GM12801 (cell line): ENCODE measurements around the gene RTL10.

Experiments
- TF ChIP-seq, protein P1 (sequence below): IDR thresholded peaks from one replicate; pipeline ENCODE4 v1.5.1; 2011; ENCODE audit warnings: control low read depth; ENCODE audit not compliant: insufficient read length; ENCODE audit errors: extremely low read depth

RTL10 gene

GRCh38 chr22:19892925-19893324 lies 38.3 kb upstream of the RTL10 start:
- TF ChIP-seq, protein P1, sequence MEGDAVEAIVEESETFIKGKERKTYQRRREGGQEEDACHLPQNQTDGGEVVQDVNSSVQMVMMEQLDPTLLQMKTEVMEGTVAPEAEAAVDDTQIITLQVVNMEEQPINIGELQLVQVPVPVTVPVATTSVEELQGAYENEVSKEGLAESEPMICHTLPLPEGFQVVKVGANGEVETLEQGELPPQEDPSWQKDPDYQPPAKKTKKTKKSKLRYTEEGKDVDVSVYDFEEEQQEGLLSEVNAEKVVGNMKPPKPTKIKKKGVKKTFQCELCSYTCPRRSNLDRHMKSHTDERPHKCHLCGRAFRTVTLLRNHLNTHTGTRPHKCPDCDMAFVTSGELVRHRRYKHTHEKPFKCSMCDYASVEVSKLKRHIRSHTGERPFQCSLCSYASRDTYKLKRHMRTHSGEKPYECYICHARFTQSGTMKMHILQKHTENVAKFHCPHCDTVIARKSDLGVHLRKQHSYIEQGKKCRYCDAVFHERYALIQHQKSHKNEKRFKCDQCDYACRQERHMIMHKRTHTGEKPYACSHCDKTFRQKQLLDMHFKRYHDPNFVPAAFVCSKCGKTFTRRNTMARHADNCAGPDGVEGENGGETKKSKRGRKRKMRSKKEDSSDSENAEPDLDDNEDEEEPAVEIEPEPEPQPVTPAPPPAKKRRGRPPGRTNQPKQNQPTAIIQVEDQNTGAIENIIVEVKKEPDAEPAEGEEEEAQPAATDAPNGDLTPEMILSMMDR = no peak

DNA sequence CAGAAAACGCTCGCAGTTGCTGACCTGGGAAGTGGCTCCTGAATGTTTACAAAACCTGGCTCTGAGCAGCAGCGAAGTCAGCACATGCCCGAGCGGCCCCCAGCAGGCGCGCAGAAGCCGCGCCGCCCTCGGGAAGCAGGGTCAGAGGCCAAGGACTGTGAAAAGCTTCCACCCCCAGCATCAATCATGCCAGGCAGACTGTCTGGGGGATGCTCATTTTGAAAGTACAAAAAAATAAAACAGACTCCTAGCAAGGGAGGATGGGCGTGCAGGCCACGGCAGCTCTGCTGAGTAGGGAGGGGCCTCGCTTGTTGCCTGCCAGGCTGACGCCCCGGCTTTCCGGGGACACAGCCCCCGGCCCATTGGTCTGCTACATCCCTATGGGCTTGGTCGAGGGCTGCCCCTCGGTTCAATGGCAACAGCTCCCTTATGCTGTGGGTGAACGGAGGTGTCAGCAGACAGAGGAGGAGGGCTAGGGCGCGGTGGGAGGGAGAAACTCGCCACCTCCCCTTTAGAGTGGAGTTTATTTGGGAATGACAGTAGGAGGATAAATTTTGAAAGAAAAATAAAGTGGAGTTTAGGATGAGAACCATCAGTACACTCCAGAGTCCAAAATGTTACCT lies 37.7 kb upstream of the RTL10 start:
- TF ChIP-seq, protein P1 = no peak

DNA sequence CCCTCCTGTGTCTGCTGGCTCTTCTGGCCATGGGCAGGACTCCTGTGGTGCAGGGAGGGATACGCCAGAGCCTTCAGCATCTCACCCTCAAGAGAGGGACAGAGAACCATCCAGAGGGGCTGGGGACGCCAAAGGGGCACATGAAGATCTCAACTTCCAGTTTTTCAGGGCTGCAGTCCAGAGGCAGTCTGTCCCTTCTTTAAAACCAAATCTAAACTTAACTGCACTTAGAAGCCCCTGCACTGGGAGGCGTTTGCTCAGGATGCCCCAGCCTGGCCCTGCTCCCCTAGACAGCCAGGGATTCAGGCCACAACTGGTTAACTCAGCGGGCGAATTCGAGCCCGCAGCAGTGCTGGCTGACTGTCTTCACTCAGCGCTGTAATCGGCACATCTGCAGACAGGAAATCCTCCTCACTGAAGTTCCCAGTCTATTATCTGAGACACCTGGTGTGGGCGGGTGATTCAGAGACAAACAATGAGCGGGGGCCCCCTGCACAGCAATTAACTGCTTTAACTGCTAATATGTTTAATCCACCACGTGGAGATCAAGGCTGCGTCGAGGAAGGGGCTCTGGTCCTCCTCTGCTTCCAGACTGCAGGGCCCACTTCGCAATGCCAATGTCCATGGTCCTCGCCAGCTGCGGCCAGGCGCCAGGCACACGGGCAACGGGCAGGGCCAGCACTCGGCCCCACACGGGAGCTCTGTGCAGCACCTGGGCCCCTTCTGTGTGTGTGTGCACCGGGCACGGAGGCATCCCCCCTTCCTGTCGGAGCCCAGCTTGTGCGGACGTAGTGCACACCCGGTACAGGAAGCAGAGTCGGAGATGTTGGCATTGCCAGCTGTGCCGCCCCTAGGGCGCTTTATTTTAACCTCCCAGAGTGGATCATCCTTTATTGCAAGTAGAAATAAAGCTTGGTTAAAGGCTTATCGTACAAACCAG lies 36.9 kb upstream of the RTL10 start:
- TF ChIP-seq, protein P1 = no peak

DNA sequence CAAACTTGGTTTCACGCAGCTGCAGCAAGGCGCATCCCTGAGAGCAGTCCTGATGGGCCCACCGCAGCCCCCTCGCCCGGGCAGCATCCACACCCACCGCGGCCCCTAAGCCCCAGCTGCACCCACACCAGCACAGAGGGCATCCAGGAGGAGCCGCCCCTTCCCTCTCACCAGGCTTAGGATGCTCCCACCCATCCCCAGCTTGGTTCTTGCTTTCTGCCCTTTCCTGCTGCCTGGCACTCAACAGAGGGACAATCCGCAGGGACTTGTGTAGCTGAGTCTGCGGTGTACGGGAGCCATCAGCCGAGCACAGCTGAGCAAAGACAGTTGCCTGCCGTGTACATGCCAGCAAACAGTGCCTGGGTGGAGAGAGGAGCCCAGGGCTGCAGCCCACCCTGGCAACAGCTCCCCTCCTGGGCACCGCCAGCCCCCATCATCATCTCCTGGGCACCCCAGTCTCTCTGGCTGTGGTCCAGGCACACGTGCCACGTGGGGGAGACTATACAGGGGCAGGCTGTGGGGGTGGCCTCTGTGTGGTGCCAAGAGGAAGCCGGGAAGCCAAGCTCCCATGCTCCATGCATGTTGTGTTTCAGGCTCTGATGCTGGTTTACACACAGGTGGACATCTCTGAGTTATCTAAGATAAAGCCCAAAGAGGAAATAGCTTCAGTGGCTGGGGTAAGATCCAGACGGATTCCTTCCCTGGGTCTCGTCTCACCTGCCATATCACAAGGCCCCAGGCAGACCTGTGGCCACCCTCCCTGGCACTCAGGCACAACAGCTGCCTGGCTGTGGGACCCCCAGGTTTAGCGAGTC lies 36.0 kb upstream of the RTL10 start:
- TF ChIP-seq, protein P1 = no peak

GRCh38 chr22:19889951-19890350 lies 35.3 kb upstream of the RTL10 start:
- TF ChIP-seq, protein P1 = no peak

GRCh38 chr22:19888131-19888746 lies 33.6 kb upstream of the RTL10 start:
- TF ChIP-seq, protein P1 = no peak
